ENCODE data around the gene NDFIP2. TPM values are rescaled to one million over a fixed set of nuclear protein-coding genes. Genes with fewer than 3 reads are reported as not detected.

NDFIP2 gene
- total RNA-seq, 1 experiment from 2014 or later: 49.6 TPM

DNA sequence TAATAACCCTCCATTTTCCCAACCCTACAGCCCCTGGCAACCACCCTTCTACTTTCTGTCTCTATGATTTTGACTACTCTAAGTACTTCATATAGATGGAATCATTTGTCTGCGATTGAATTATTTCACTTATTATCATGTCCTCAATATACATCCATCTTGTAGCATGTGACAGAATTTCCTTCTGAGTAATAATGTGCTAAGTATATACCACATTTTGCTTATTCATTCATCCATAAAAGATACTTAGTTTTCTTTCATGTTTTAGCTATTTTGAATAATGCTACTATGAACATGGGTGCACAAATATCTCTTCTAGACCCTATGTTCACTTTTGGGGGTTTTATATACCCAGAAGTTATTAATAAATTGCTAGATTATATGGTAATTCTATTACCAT, 17.4 kb upstream of the NDFIP2 start:
- Histone ChIP-seq H3K27ac (ENCODE audit: low read depth, low read length) (no peak overlapping the region), H3K4me2 (ENCODE audit: low read length) (no peak overlapping the region), H3K27me3 (ENCODE audit: insufficient read depth, low read length) (no peaks in the 10 kb centered on the region), H4K20me1 (ENCODE audit: insufficient read depth) (no peaks in the 10 kb centered on the region), H3K36me3 (ENCODE audit: control insufficient read depth in 1 of 2, insufficient read depth in 2 of 2, low read length in 2 of 2) (no peaks in the 10 kb centered on the region), H3K9me3 (ENCODE audit: control insufficient read depth in 1 of 2, insufficient read depth in 1 of 2, low read depth in 1 of 2, low read length in 2 of 2) (no peaks in the 10 kb centered on the region), H3K79me2 (ENCODE audit: insufficient read depth, low read length) (no peaks in the 10 kb centered on the region), H3K9ac (ENCODE audit: low read length) (no peak overlapping the region), H3K9me2 (ENCODE audit: insufficient read depth) (no peaks in the 10 kb centered on the region), H3K4me3 (replicated peaks in 1 of 2; ENCODE audit: low read depth in 1 of 2, low read length in 2 of 2) (no peak overlapping the region), H3K4me1 (ENCODE audit: control insufficient read depth in 1 of 2, insufficient read depth in 2 of 2, low read length in 2 of 2) (no peaks in the 10 kb centered on the region), H2AFZ (ENCODE audit: low read depth, low read length, poor library complexity, severe bottlenecking) (no peak overlapping the region)
- intact Hi-C loops (cut with micrococcal nuclease): no loop called here
- POLR2A ChIA-PET: no interaction called here
- no peak for DNase-seq (ENCODE audit: low read depth, low spot score)
- TF ChIP-seq CBX3 (IDR thresholded peaks at IDR 0.05; ENCODE audit: low read depth): no peak
- TF ChIP-seq ATF3 (IDR thresholded peaks at IDR 0.05): no peak
- no peak for TF ChIP-seq JUND (IDR thresholded peaks at IDR 0.05)
- TF ChIP-seq FOSL1 (IDR thresholded peaks at IDR 0.05; ENCODE audit: low read depth): no peak
- no peak for TF ChIP-seq RAD21 (IDR thresholded peaks at IDR 0.05; ENCODE audit: low read depth)
- no peak for TF ChIP-seq ZFX (IDR thresholded peaks at IDR 0.05)
- no peak for TF ChIP-seq TCF7L2 (IDR thresholded peaks at IDR 0.05; ENCODE audit: borderline replicate concordance, extremely low read depth, insufficient read depth, insufficient read length)
- TF ChIP-seq EGR1 (IDR thresholded peaks at IDR 0.05; ENCODE audit: low read depth): no peak
- no TSS peak for BruUV-seq (replicated peaks)
- CTCF ChIA-PET: no interaction called here
- RAD21 ChIA-PET (ENCODE audit: low non-redundant PET in 1 of 2, low total read pairs in 2 of 2, uncharacterized antibody in 2 of 2, unreplicated experiment in 2 of 2): no interaction called here
- ATAC-seq: no peak

GRCh38 chr13:79466872-79467271, 14.1 kb upstream of the NDFIP2 start:
- no peaks in the 10 kb centered on the region for H3K9me3 ChIP-seq (ENCODE audit: control insufficient read depth in 1 of 2, insufficient read depth in 1 of 2, low read depth in 1 of 2, low read length in 2 of 2)
- no TSS peak for BruUV-seq (replicated peaks)
- no peaks in the 10 kb centered on the region for H3K79me2 ChIP-seq (ENCODE audit: insufficient read depth, low read length)
- H3K9ac ChIP-seq (ENCODE audit: low read length): no peak overlapping the region
- H3K36me3 ChIP-seq (ENCODE audit: control insufficient read depth in 1 of 2, insufficient read depth in 2 of 2, low read length in 2 of 2): no peaks in the 10 kb centered on the region
- no peaks in the 10 kb centered on the region for H3K9me2 ChIP-seq (ENCODE audit: insufficient read depth)
- no peak overlapping the region for H3K4me3 ChIP-seq (replicated peaks in 1 of 2; ENCODE audit: low read depth in 1 of 2, low read length in 2 of 2)
- no peak overlapping the region for H3K27ac ChIP-seq (ENCODE audit: low read depth, low read length)
- ATAC-seq: no peak
- no peaks in the 10 kb centered on the region for H3K4me1 ChIP-seq (ENCODE audit: control insufficient read depth in 1 of 2, insufficient read depth in 2 of 2, low read length in 2 of 2)
- H4K20me1 ChIP-seq (ENCODE audit: insufficient read depth): no peaks in the 10 kb centered on the region
- ChIA-PET POLR2A (no interaction called here), CTCF (no interaction called here), RAD21 (ENCODE audit: low non-redundant PET in 1 of 2, low total read pairs in 2 of 2, uncharacterized antibody in 2 of 2, unreplicated experiment in 2 of 2) (no interaction called here)
- DNase-seq (ENCODE audit: low read depth, low spot score): no peak
- no peak overlapping the region for H2AFZ ChIP-seq (ENCODE audit: low read depth, low read length, poor library complexity, severe bottlenecking)
- H3K27me3 ChIP-seq (ENCODE audit: insufficient read depth, low read length): no peaks in the 10 kb centered on the region
- intact Hi-C loops (cut with micrococcal nuclease): no loop called here
- no peak overlapping the region for H3K4me2 ChIP-seq (ENCODE audit: low read length)
- TF ChIP-seq SP1 (IDR thresholded peaks at IDR 0.05; ENCODE audit: low read depth) (no peak), TCF7L2 (IDR thresholded peaks at IDR 0.05; ENCODE audit: borderline replicate concordance, extremely low read depth, insufficient read depth, insufficient read length) (no peak), ZFX (IDR thresholded peaks at IDR 0.05) (no peak), CEBPB (IDR thresholded peaks at IDR 0.05; ENCODE audit: low read depth) (no peak), CBX3 (IDR thresholded peaks at IDR 0.05; ENCODE audit: low read depth) (no peak), REST (IDR thresholded peaks at IDR 0.05; ENCODE audit: low read depth) (no peak), JUND (IDR thresholded peaks at IDR 0.05) (no peak)
- TF ChIP-seq, protein P1, sequence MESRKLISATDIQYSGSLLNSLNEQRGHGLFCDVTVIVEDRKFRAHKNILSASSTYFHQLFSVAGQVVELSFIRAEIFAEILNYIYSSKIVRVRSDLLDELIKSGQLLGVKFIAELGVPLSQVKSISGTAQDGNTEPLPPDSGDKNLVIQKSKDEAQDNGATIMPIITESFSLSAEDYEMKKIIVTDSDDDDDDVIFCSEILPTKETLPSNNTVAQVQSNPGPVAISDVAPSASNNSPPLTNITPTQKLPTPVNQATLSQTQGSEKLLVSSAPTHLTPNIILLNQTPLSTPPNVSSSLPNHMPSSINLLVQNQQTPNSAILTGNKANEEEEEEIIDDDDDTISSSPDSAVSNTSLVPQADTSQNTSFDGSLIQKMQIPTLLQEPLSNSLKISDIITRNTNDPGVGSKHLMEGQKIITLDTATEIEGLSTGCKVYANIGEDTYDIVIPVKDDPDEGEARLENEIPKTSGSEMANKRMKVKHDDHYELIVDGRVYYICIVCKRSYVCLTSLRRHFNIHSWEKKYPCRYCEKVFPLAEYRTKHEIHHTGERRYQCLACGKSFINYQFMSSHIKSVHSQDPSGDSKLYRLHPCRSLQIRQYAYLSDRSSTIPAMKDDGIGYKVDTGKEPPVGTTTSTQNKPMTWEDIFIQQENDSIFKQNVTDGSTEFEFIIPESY (IDR thresholded peaks at IDR 0.05; ENCODE audit: extremely low read depth, insufficient replicate concordance, low read length): no peak
- TF ChIP-seq, protein P2, sequence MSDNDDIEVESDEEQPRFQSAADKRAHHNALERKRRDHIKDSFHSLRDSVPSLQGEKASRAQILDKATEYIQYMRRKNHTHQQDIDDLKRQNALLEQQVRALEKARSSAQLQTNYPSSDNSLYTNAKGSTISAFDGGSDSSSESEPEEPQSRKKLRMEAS (IDR thresholded peaks at IDR 0.05): no peak

Data from HCT116 (cell line).